HEK293T (cell line): ENCODE data around the gene TRPT1.

Experiments
- CTCF ChIA-PET: fragments of 350-600 bp; formaldehyde crosslinking; extraction: SDS; loops from one replicate; lab custom pipeline; 2021; ENCODE audit warnings: antibody characterized with exemption, inconsistent platforms; lab: Yijun Ruan, JAX
- POLR2A ChIA-PET: fragments of 350-600 bp; formaldehyde crosslinking; extraction: SDS; loops from one replicate; lab custom pipeline; 2020; ENCODE audit warnings: antibody characterized with exemption, inconsistent platforms; lab: Yijun Ruan, JAX
- DNase-seq: peaks from one replicate; pipeline ENCODE4 v3.0.0; 2012; ENCODE audit warnings: mixed read lengths; ENCODE audit errors: extremely low spot score
- ARNT ChIP-seq: fragments of 450-650 bp; IDR thresholded peaks from 2 replicates; pipeline ENCODE4 v1.6.1; 2017; ENCODE audit warnings: mild to moderate bottlenecking
- BHLHE40 ChIP-seq: fragments of 450-650 bp; IDR thresholded peaks from 2 replicates; pipeline ENCODE4 v1.6.1; 2016; ENCODE audit warnings: mild to moderate bottlenecking, moderate library complexity, borderline replicate concordance
- CTBP1 ChIP-seq: fragments of 450-650 bp; IDR thresholded peaks from 2 replicates; pipeline ENCODE4 v1.6.1; 2016; ENCODE audit warnings: borderline replicate concordance
- ELF4 ChIP-seq: fragments of 450-650 bp; IDR thresholded peaks from 2 replicates; pipeline ENCODE4 v1.6.1; 2017; ENCODE audit warnings: antibody characterized with exemption
- FOXA1 ChIP-seq: fragments of 450-650 bp; IDR thresholded peaks from 2 replicates; pipeline ENCODE4 v1.6.1; 2016; ENCODE audit warnings: mild to moderate bottlenecking
- FOXK2 ChIP-seq: fragments of 450-650 bp; IDR thresholded peaks from 2 replicates; pipeline ENCODE4 v1.6.1; 2016; ENCODE audit warnings: mild to moderate bottlenecking
- FOXM1 ChIP-seq: fragments of 450-650 bp; IDR thresholded peaks from 2 replicates; pipeline ENCODE4 v1.6.1; 2017; ENCODE audit warnings: mild to moderate bottlenecking, borderline replicate concordance
- HDGF ChIP-seq: fragments of 450-650 bp; IDR thresholded peaks from 2 replicates; pipeline ENCODE4 v1.6.1; 2017; ENCODE audit warnings: antibody characterized with exemption, borderline replicate concordance
- L3MBTL2 ChIP-seq: fragments of 450-650 bp; conservative IDR thresholded peaks from 2 replicates; pipeline ENCODE4 v1.6.1; 2016; ENCODE audit warnings: mild to moderate bottlenecking
- LEF1 ChIP-seq: fragments of 450-650 bp; IDR thresholded peaks from 2 replicates; pipeline ENCODE4 v1.6.1; 2017; ENCODE audit warnings: mild to moderate bottlenecking, borderline replicate concordance
- NFRKB ChIP-seq: fragments of 450-650 bp; IDR thresholded peaks from 2 replicates; pipeline ENCODE4 v1.6.1; 2016; ENCODE audit warnings: mild to moderate bottlenecking, moderate library complexity
- PKNOX1 ChIP-seq: fragments of 450-650 bp; IDR thresholded peaks from 2 replicates; pipeline ENCODE4 v1.6.1; 2016
- SP1 ChIP-seq: fragments of 450-650 bp; IDR thresholded peaks from 2 replicates; pipeline ENCODE4 v1.6.1; 2017
- SUZ12 ChIP-seq: fragments of 450-650 bp; IDR thresholded peaks from 2 replicates; pipeline ENCODE4 v1.6.1; 2016; ENCODE audit warnings: mild to moderate bottlenecking
- TARDBP ChIP-seq: fragments of 450-650 bp; IDR thresholded peaks from 2 replicates; pipeline ENCODE4 v1.6.1; 2016
- ZNF384 ChIP-seq: fragments of 450-650 bp; IDR thresholded peaks from 2 replicates; pipeline ENCODE4 v1.6.1; 2016

Gene TRPT1

GRCh38 chr11:64219755-64220154, 6.2 kb downstream of the TRPT1 start:
- DNase-seq: no peak
- no peak for TF ChIP-seq ELF4
- TF ChIP-seq SUZ12: no peak
- no peak for TF ChIP-seq HDGF
- TF ChIP-seq L3MBTL2: no peak
- no peak for TF ChIP-seq TARDBP
- no peak for TF ChIP-seq FOXK2
- no peak for TF ChIP-seq PKNOX1
- no peak for TF ChIP-seq SP1
- no peak for TF ChIP-seq ZNF384
- no peak for TF ChIP-seq BHLHE40
- TF ChIP-seq FOXM1: no peak
- no peak for TF ChIP-seq ARNT
- no peak for TF ChIP-seq FOXA1
- no peak for TF ChIP-seq CTBP1
- no peak for TF ChIP-seq LEF1
- TF ChIP-seq NFRKB: no peak
- ChIA-PET POLR2A (no interaction called here), CTCF (no interaction called here)

- ChIA-PET POLR2A (no interaction called here), CTCF (no interaction called here)
- DNase-seq: no peak
- TF ChIP-seq ZNF384 (no peak), FOXM1 (no peak), PKNOX1 (no peak), SUZ12 (no peak), BHLHE40 (no peak), CTBP1 (no peak), SP1 (no peak), LEF1 (no peak), FOXA1 (no peak), L3MBTL2 (no peak), HDGF (no peak), ELF4 (no peak)
These were observed 6.7 kb downstream of the TRPT1 start for GRCh38 chr11:64219354-64219684.

GRCh38 chr11:64218628-64219353, 7.2 kb downstream of the TRPT1 start:
- ChIA-PET POLR2A (interaction anchor here (2.3 kb wide), 1 partner anchor 33 kb away, joined by 9 read pairs; the partner anchor contains the start of gene STIP1), CTCF (interaction anchor here (1.4 kb wide), 1 partner anchor 14 kb away, joined by 3 read pairs; no protein-coding TSS in a partner anchor)
- DNase-seq: no peak
- no peak for TF ChIP-seq NFRKB
- no peak for TF ChIP-seq FOXM1
- TF ChIP-seq BHLHE40: no peak
- no peak for TF ChIP-seq ZNF384
- no peak for TF ChIP-seq HDGF
- no peak for TF ChIP-seq ARNT
- TF ChIP-seq SUZ12: no peak
- no peak for TF ChIP-seq FOXK2
- no peak for TF ChIP-seq L3MBTL2
- no peak for TF ChIP-seq LEF1
- no peak for TF ChIP-seq ELF4
- no peak for TF ChIP-seq PKNOX1
- TF ChIP-seq TARDBP: no peak
- no peak for TF ChIP-seq CTBP1
- TF ChIP-seq FOXA1: no peak
- no peak for TF ChIP-seq SP1

GRCh38 chr11:64216879-64217278, 9.1 kb downstream of the TRPT1 start:
- CTCF ChIA-PET: interaction anchor here (0.7 kb wide), 1 partner anchor 54 kb away, joined by 3 read pairs; no protein-coding TSS in a partner anchor
- TF ChIP-seq PKNOX1 (no peak), SP1 (no peak), FOXK2 (no peak), NFRKB (no peak), HDGF (no peak), BHLHE40 (no peak), SUZ12 (no peak), CTBP1 (no peak)
- no peak for DNase-seq
- POLR2A ChIA-PET: interaction anchor here (1.1 to 2.3 kb wide), 3 partner anchors 9 to 32 kb away, joined by 3 to 10 read pairs (median 9); partner anchors contain the start of genes NUDT22, STIP1 and TRPT1

- CTCF ChIA-PET: no interaction called here
- POLR2A ChIA-PET: interaction anchor here (1.1 to 1.9 kb wide), 4 partner anchors 12 to 26 kb away, joined by 3 to 7 read pairs (median 5); partner anchors contain the start of genes NUDT22, STIP1 and TRPT1
- no peak for DNase-seq
- no peak for TF ChIP-seq ELF4
- no peak for TF ChIP-seq PKNOX1
- no peak for TF ChIP-seq ZNF384
- TF ChIP-seq SUZ12: no peak
- no peak for TF ChIP-seq BHLHE40
- TF ChIP-seq FOXM1: no peak
- no peak for TF ChIP-seq NFRKB
- no peak for TF ChIP-seq LEF1
- TF ChIP-seq HDGF: no peak
- no peak for TF ChIP-seq FOXK2
- TF ChIP-seq ARNT: no peak
- TF ChIP-seq TARDBP: no peak
- TF ChIP-seq CTBP1: no peak
- no peak for TF ChIP-seq FOXA1
- TF ChIP-seq SP1: no peak
- no peak for TF ChIP-seq L3MBTL2
These were observed 14.7 kb downstream of the TRPT1 start for GRCh38 chr11:64211181-64211872.
